HepG2 (cell line): ENCODE measurements around the gene DPP7. TPM values are rescaled to one million over a fixed set of nuclear protein-coding genes. Genes with fewer than 3 reads are reported as not detected.
A peak's percentile ranks its signal among the peaks of the same experiment; 100 is the strongest.

Experiments
- AFF4 ChIP-seq: sonication (generic); formaldehyde crosslinking; IDR thresholded peaks from 2 replicates; pipeline ENCODE4 v1.4.0; 2020; ENCODE audit warnings: missing genetic modification reagents
- CCAR2 ChIP-seq: fragments of 200-400 bp; formaldehyde crosslinking; optimal IDR thresholded peaks from 2 replicates; pipeline ENCODE3; 2018; ENCODE audit warnings: low read depth, mild to moderate bottlenecking, low read length, moderate library complexity
- ELF1 ChIP-seq: sonication (generic); formaldehyde crosslinking; IDR thresholded peaks from 2 replicates; pipeline ENCODE4 v1.4.0; 2020; ENCODE audit warnings: missing genetic modification reagents
- HMG20B ChIP-seq: conservative IDR thresholded peaks from 2 replicates; pipeline ENCODE4 v1.6.1; 2016; ENCODE audit warnings: missing genetic modification reagents, missing compliant biosample characterization
- HMGXB4 ChIP-seq, 2 experiments: sonication (generic) in 1 of 2; formaldehyde crosslinking in 1 of 2; IDR thresholded peaks; 2 replicates each; pipeline versions ENCODE4 v1.4.0 to v1.6.1; 2018 to 2020; ENCODE audit warnings: missing genetic modification reagents in 2 of 2, borderline replicate concordance in 1 of 2, low read depth in 1 of 2, mild to moderate bottlenecking in 1 of 2, missing biosample characterization in 1 of 2
- KAT7 ChIP-seq: IDR thresholded peaks from 2 replicates; pipeline ENCODE4 v1.6.1; 2018; ENCODE audit warnings: borderline replicate concordance, missing compliant biosample characterization
- LRRFIP1 ChIP-seq: sonication (generic); formaldehyde crosslinking; conservative IDR thresholded peaks from 2 replicates; pipeline ENCODE4 v1.4.0; 2020; ENCODE audit warnings: missing genetic modification reagents
- NFYB ChIP-seq: sonication (generic); formaldehyde crosslinking; IDR thresholded peaks from 2 replicates; pipeline ENCODE4 v1.4.0; 2020; ENCODE audit warnings: missing genetic modification reagents
- RFXANK ChIP-seq: IDR thresholded peaks from 2 replicates; pipeline ENCODE4 v1.6.1; 2016
- SIN3A ChIP-seq: IDR thresholded peaks from 2 replicates; pipeline ENCODE4 v1.6.1; 2011; ENCODE audit warnings: low read depth, mild to moderate bottlenecking, control low read depth, low read length, borderline replicate concordance
- SIN3B ChIP-seq: fragments of 150-350 bp; IDR thresholded peaks from 2 replicates; pipeline ENCODE4 v1.6.1; 2014; ENCODE audit warnings: low read length
- SNAPC4 ChIP-seq: sonication (generic); formaldehyde crosslinking; IDR thresholded peaks from 2 replicates; pipeline ENCODE4 v1.4.0; 2020; ENCODE audit warnings: mild to moderate bottlenecking, missing genetic modification reagents
- SYNCRIP ChIP-seq: fragments of 200-400 bp; formaldehyde crosslinking; IDR thresholded peaks from 2 replicates; pipeline ENCODE4 v1.6.1; 2018; ENCODE audit warnings: mild to moderate bottlenecking, low read depth, low read length; ENCODE audit not compliant: insufficient read depth
- ZNF138 ChIP-seq: sonication (generic); formaldehyde crosslinking; IDR thresholded peaks from 2 replicates; pipeline ENCODE4 v1.5.0; 2020; ENCODE audit warnings: mild to moderate bottlenecking, low read depth, missing genetic modification reagents
- ZNF335 ChIP-seq: sonication (generic); formaldehyde crosslinking; IDR thresholded peaks from 2 replicates; pipeline ENCODE4 v1.4.0; 2020; ENCODE audit warnings: missing genetic modification reagents
- ZSCAN22 ChIP-seq: sonication (generic); formaldehyde crosslinking; IDR thresholded peaks from 2 replicates; pipeline ENCODE4 v1.4.0; 2020; ENCODE audit warnings: mild to moderate bottlenecking, missing genetic modification reagents
- polyA plus RNA-seq, 8 experiments: library from polyadenylated mRNA; depleted of rRNA in 3 of 8; stranded (reverse) in 7 of 8; unstranded in 1 of 8; fragments of >200 nt; fragmentation: Illumina TruSeq in 4 of 8; extraction: Trizol in 4 of 8; gene quantifications; 2 replicates each; pipeline versions ENCODE4 v1.2.1 to v1.2.3, GENCODE V29; 2011 to 2016; ENCODE audit warnings: low read depth in 4 of 8, missing spikeins in 1 of 8, mixed read lengths in 1 of 8; ENCODE audit not compliant: insufficient read depth in 1 of 8
- total RNA-seq, 5 experiments: library from RNA; depleted of rRNA; stranded (reverse); fragments of >200 nt; fragmentation: Illumina TruSeq; extraction: Trizol; gene quantifications; 2 replicates each; pipeline ENCODE4 v1.2.3, GENCODE V29; 2016; ENCODE audit warnings: low read depth in 1 of 5

Gene DPP7
- total and polyA plus RNA-seq, 2 of the 13 experiments (the other 11 are each of a cell fraction or from before 2014, with no cell fraction given): 1.2 to 4.5 TPM

- TF ChIP-seq HMGXB4 (CRISPR knock-in tag; IDR thresholded peaks at IDR 0.05; ENCODE audit: borderline replicate concordance in 1 of 2, low read depth in 1 of 2): peak in 1 of 2 experiments; percentile 73; a peak in 2 of 4 replicates
- TF ChIP-seq SIN3B: 0 out of 2 replicates have a peak, but pooled peaks have one; percentile 12
- 0 out of 2 replicates have a peak, but pooled peaks have one; percentile 67 for TF ChIP-seq SIN3A
- no peak for TF ChIP-seq ZNF138
- no peak for TF ChIP-seq ZSCAN22 (CRISPR knock-in tag)
- TF ChIP-seq LRRFIP1 (CRISPR knock-in tag): no peak
- TF ChIP-seq KAT7 (CRISPR knock-in tag): no peak
- TF ChIP-seq SNAPC4 (CRISPR knock-in tag): peak; percentile 88; the same call in 1 of the 2 replicates
- no peak for TF ChIP-seq ZNF335
- TF ChIP-seq SYNCRIP: no peak
- TF ChIP-seq ELF1 (CRISPR knock-in tag): no peak
- TF ChIP-seq AFF4 (CRISPR knock-in tag): no peak
- no peak for TF ChIP-seq HMG20B (CRISPR knock-in tag)
- peak; percentile 81 for TF ChIP-seq NFYB (CRISPR knock-in tag)
- no peak for TF ChIP-seq CCAR2
- TF ChIP-seq RFXANK (CRISPR knock-in tag): no peak
Observed at GRCh38 chr9:137070201-137070905, 44.2 kb downstream of the DPP7 start, which contains the start of gene SAPCD2 (continued).
